Measurements from ENCODE around the gene SDK1. TPM values are rescaled to one million over a fixed set of nuclear protein-coding genes. Genes with fewer than 3 reads are reported as not detected.
"Not testable (repeated sequence)": the region's sequence is repeated elsewhere in the genome, so short reads cannot be mapped to it uniquely, and the experiment has no call there.

The SDK1 gene
- polyA plus RNA-seq, 12 donors, result 1.7 to 5.8 (median 2.8) TPM; not detected in 1

- DNase-seq, result no peak
These were observed 901.9 kb downstream of the SDK1 start for GRCh38 chr7:4202954-4203353.

DNA sequence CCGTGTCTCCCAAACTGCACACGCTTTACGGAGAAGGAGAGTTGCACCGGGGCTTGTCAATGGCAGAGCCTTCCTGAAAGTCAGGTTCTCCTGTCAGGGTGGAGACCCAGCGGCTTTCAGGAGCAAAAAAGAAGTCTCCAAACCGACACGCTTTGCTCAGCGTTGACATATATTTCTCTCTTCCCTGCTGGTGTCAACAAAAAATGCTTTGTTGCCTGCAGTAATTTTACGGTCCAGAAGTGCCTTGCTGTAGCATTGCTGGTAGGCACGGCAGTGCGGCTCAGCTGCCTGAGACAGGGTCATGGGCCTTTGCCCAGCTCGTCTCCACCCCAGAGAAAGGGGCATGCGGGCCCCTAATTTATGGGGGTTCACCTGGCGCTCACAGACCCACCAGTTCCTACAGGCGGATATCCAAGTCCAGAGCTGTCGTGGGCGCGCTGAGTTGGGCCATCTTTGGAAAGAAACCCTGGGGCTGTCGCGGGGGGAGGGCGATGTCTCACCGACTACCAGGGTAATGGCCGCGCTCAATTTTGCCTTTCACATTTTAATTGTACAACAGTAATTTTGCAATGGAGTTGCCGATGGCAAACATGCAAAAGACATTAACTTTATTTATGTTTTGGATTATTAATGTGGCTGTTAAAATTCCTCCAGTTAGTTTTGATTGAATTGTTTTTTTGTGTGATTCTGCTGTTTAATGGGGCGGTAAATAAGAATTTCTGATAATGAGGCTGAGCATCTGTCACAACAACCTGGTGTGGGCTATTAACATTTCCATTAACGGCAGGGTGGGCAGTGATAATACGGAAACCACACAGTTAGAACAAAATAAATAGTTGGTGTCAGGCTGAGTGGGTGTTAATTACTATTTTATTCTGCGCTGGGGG is 902.8 kb downstream of the SDK1 start:
- DNase-seq, result no peak

DNA sequence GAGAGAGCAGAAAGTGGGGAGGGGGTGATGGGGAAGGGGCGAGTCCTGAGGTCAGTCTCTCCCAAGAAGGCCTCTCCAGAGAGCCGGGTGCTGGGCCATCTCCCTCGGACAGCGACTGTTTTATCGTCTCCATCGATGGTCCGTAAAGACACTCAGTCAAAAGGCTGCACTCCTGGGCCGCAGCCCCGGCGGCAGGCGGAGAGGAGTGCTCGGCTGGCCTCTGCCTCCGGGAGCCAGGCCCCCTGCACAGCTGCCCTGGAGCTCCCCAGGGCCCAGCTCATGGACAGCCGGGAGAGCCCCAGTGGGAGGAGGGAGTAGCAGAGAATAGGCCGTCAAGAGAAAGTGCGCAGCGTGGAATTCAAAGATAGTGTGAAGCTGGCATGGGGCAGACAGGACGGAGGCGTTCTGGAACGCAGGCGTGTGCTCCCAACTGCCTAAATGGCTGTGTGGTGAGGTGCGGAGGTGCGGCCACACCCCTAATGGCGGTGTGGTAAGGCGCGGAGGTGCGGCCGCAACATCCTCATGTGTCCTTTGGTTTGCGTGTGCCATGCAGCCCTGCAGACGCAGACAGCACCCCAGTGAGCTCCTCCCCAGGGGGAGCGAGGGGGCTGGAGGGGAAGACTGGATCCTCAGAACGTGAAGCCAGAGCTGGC is 903.6 kb downstream of the SDK1 start:
- DNase-seq, result no peak

DNA sequence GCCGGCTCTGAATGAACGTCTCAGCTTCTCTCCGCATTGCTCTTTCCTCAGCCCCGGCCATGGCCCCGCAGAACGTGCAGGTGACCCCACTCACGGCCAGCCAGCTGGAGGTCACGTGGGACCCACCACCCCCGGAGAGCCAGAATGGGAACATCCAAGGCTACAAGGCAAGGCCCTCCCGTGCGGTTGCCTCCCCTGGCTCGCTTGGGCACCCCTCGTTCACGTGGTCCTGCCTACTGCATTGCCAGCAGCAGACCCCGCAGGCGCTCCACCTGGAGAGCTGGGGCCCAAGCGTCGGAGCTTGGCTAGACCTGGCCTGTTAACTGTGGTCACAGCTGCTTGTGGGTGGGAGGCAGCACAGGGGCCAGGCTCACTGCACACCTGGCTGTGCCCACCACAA is 904.8 kb downstream of the SDK1 start:
- no peak for DNase-seq

DNA sequence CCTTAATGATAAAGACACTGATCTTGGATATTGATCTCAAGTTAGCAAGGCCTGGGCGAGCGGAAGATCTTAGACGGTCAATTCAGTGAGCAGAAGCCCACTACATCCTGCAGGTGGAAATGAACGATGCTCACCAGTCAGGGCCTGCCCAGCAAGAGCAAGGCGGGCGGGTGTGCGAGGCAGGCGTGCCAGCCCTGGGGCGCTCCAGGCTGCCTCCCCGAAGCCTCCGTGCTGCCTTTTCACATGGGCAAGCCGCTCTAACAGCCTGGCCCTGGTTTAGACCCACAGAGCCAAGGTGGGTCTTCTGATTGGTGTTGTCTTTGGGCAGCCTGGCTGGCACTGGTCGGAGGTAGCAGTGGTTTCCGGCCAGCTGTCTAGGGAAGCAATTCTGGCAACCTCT is 906.0 kb downstream of the SDK1 start:
- no peak for DNase-seq

- no peak for DNase-seq
These were observed 907.0 kb downstream of the SDK1 start for GRCh38 chr7:4208086-4208485.

DNA sequence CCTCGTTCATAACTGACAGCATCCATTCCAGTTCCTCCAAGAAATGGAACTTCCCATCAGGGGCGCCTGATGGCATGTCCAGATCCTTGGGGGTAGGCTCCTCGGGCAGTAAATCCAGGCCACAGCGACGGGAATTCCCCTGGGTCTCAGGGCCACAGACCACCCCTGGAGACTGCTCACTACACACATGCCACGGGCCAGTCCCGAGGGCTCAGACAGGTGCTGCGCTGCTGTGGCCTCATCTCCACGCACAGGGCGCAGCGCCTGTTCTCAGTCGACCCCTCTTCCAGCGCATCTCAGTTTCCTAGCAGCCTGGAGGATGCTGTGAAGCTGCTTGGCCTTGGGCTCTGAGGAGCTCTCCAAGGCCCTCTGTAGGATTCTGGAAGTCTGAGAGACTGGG is 907.5 kb downstream of the SDK1 start:
- no peak for DNase-seq

GRCh38 chr7:4209126-4209525 is 908.1 kb downstream of the SDK1 start:
- no peak for DNase-seq

DNA sequence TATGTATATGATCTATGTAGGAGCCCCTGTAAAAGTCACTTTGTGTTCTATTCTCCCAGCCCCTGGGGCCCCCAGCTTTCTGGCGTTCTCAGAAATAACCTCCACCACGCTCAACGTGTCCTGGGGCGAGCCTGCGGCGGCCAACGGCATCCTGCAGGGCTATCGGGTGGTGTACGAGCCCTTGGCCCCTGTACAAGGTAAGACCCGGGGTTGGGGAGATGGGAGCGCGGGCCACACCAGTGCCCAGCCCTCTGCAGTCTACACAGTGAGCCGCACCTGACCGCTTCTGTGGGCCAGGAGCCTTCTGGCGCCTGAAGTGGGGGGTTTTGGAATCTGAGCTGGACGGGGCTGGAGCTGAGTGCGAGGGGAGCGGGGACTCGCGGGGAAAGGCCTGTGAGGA is 908.9 kb downstream of the SDK1 start:
- DNase-seq, result no peak

- DNase-seq, result no peak
These were observed 909.8 kb downstream of the SDK1 start for GRCh38 chr7:4210821-4211220.

DNA sequence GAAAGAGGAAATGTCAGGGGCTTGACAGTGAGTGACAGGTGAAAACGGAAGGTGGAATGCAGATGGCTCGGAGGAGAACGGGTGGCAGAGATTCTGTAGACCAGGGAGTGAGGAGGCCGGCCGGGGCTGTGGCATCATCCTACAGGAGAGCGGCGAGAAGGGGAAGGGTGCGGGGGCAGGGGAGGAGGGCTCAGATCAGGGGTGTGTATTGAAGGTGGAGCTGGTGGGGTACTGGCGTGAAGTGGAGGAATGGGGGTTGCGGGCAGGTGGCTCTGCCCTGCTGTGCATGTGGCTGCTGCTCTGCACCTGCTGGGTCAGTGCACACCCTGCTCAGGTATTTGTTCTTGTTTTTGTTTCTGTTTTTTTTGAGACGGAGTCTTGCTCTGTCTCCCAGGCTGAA is 910.2 kb downstream of the SDK1 start:
- DNase-seq, result no peak

DNA sequence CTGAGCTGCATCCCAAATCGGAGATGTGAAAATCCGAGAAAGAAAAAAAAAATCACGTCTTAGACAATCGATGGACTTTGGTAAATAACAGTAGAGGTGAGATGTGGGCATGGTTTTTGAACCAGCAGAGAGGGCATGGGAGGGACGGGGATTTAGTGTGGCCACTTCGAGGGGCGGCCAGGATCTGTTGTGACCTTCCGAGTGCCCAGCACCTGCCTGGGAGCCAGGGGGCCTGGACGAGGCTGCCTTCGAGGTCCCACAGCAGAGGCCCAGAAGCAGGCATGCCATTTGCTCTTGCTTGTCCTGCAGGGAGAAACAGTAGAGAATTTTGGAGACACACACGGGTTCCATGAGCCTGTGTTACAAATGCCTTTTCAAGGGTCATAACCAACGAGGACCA is 911.3 kb downstream of the SDK1 start:
- no peak for DNase-seq

GRCh38 chr7:4214291-4215155 is 913.5 kb downstream of the SDK1 start:
- DNase-seq, result no peak

DNA sequence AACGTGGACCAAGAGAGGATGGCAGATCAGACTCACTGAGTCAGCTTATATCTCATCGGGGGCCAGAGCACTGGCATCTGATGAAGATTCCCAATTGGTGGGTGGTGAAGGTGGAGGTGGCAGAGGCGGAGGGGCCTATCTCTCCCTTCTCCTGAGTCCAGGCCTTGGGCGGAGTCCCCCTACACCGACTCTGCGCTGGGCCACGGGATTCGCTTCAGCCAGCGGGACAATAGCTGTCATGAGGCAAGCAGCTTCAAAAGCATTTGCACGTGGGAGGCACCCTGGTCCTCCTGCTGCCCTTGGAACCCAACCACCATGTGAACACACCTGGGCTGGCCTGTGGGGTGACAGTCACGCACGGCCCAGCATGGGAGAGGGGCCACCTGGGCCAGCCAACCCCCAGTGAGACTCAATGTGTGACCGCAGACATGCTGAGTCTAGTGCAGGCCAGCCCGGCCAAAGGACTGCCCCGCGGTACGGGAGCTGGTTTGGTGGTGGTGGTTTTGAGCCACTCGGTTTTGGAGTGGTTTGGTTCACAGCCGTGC is 914.2 kb downstream of the SDK1 start:
- no peak for DNase-seq

GRCh38 chr7:4216016-4216415 is 915.0 kb downstream of the SDK1 start:
- no peak for DNase-seq

DNA sequence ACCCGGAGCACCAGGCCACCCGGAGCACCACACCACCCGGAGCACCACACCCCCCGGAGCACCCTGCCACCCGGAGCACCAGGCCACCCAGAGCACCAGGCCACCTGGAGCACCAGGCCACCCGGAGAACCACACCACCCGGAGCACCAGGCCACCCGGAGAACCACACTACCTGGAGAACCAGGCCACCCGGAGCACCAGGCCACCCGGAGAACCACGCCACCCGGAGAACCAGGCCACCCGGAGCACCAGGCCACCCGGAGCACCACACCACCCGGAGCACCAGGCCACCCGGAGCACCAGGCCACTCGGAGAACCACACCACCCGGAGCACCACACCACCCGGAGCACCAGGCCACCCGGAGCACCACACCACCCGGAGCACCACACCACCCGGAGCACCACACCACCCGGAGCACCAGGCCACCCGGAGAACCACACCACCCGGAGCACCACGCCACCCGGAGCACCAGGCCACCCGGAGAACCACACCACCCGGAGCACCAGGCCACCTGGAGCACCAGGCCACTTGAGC is 916.1 kb downstream of the SDK1 start:
- not testable (repeated sequence) for DNase-seq

DNA sequence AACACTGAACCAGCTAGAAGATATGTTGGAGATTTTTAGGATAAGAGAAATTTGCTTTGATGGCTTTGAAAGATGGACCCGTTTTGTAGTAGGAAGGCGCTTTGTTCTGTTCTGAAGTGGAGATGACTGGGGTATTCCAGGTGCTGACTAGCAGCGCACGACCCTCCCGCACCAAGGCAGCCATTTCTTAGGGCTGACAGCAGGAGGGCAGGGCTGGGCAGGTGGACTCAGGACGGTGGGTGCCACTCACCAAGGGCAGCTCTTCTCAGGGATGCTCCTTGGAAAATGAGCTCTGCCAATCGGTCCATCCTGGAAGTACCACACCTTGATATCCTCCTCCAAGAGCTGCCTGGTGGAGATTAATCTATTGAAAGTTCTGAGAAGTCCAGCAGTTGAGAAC is 917.4 kb downstream of the SDK1 start:
- DNase-seq, result no peak

DNA sequence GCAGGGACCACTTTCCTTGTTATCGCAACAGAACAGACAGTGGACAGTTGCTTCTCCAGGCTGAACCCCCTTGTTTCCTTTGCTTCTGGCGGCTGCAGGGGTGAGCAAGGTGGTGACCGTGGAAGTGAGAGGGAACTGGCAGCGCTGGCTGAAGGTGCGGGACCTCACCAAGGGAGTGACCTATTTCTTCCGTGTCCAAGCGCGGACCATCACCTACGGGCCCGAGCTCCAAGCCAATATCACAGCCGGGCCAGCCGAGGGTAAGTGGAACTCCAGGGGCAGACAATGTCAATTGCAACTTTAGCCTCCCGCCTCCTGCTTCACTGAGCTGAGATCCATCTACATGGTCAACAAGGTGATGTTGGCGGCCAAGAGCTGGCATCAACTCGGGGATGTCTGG is 919.0 kb downstream of the SDK1 start:
- no peak for DNase-seq

GRCh38 chr7:4221043-4221442 is 920.0 kb downstream of the SDK1 start:
- DNase-seq, result no peak

GRCh38 chr7:4222676-4223075 is 921.6 kb downstream of the SDK1 start:
- DNase-seq, result no peak

- DNase-seq, result no peak
These were observed 924.3 kb downstream of the SDK1 start for GRCh38 chr7:4225361-4225771.

Data from muscle of arm (tissue), 12 donors.